ENCODE results near the gene STAG3. TPM values are rescaled to one million over a fixed set of nuclear protein-coding genes. Genes with fewer than 3 reads are reported as not detected.

The STAG3 gene
- total RNA-seq, 4 donors from 2014 or later: 0.65 to 3.6 (median 1.9) TPM

DNA sequence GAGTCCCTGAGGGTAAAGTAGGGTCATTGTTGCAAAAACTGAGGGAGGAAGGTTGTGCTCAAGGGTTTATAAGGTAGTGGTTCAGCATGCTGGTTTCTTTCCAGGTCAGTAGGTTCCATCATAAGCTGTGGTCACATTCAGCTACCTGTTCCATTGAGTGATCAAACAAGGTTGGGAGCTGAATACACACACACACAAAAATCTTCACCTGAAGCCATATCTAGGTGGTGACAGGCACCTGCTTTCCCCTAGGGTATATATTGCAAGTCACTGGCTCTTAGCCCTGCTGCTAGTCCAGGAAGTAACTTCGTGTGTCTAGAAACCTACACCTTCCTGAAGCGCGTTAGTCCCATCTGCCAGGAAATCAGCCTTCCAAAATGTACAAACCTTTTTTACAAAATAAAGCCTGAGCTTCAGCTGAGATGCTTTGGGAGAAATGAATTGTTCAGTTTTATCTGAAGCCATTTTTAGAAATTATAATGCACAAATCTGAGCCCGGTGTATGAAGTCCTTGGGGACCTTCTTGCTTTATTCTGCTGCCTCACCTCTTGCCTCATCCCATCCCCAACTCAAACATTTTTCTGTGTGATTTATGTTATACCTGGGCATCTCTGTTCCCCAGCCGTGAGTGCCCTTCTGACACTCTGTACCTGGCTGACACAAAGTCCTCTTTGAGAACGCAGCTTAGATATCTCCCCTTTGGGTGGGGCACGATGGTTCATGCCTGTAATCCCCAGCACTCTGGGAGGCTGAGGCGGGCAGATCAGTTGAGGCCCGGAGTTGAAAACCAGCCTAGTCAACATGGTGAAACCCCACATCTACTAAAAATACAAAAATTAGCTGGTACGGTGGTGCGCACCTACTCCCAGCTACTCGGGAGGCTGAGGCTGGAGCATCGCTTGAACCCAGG is 39.6 kb upstream of the STAG3 start:
- TF ChIP-seq, protein P1, sequence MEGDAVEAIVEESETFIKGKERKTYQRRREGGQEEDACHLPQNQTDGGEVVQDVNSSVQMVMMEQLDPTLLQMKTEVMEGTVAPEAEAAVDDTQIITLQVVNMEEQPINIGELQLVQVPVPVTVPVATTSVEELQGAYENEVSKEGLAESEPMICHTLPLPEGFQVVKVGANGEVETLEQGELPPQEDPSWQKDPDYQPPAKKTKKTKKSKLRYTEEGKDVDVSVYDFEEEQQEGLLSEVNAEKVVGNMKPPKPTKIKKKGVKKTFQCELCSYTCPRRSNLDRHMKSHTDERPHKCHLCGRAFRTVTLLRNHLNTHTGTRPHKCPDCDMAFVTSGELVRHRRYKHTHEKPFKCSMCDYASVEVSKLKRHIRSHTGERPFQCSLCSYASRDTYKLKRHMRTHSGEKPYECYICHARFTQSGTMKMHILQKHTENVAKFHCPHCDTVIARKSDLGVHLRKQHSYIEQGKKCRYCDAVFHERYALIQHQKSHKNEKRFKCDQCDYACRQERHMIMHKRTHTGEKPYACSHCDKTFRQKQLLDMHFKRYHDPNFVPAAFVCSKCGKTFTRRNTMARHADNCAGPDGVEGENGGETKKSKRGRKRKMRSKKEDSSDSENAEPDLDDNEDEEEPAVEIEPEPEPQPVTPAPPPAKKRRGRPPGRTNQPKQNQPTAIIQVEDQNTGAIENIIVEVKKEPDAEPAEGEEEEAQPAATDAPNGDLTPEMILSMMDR (IDR thresholded peaks at IDR 0.05; ENCODE audit: low read depth): no peak

- TF ChIP-seq, protein P1 (IDR thresholded peaks at IDR 0.05; ENCODE audit: low read depth): no peak
These were observed 36.2 kb upstream of the STAG3 start for GRCh38 chr7:100141555-100141949.

DNA sequence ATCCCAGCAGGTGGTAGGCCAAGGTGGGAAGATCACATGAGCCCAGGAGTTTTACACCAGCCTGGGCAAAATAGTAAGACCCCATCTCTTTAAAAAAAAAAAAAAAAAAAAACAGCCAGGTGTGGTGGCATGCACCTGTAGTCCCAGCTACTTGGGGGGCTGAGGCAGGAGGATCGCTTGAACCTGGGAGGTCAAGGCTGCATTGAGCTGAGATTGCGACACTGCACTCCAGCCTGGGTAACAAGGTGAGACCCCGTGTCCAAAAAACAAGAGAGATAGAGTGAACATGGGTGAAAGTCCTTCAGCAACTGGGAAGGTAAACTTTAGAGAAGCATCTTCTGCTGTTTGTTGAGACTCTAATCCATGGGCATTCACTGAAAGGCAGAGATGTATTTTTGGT is 35.3 kb upstream of the STAG3 start:
- TF ChIP-seq, protein P1 (IDR thresholded peaks at IDR 0.05; ENCODE audit: low read depth): no peak

DNA sequence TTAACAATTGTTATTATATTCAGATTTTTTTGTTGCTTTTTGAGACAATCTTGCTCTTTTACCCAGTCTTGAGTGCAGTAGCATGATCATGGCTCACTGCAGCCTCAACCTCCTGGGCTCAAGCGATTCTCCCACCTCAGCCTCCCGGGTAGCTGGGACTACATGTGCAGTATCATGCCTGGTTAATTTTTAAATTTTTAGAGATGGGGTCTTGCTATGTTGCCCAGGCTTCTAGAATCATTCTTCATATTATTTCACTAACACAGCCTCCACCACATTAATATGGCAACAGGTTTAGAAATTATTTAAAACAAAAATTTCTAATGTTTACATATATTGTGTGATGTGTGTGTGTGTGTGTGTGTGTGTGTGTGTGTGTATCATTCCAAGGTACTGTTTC is 30.4 kb upstream of the STAG3 start:
- TF ChIP-seq, protein P1 (IDR thresholded peaks at IDR 0.05; ENCODE audit: low read depth): no peak

- TF ChIP-seq, protein P1 (IDR thresholded peaks at IDR 0.05; ENCODE audit: low read depth): no peak
These were observed 29.5 kb upstream of the STAG3 start for GRCh38 chr7:100148225-100148558.

DNA sequence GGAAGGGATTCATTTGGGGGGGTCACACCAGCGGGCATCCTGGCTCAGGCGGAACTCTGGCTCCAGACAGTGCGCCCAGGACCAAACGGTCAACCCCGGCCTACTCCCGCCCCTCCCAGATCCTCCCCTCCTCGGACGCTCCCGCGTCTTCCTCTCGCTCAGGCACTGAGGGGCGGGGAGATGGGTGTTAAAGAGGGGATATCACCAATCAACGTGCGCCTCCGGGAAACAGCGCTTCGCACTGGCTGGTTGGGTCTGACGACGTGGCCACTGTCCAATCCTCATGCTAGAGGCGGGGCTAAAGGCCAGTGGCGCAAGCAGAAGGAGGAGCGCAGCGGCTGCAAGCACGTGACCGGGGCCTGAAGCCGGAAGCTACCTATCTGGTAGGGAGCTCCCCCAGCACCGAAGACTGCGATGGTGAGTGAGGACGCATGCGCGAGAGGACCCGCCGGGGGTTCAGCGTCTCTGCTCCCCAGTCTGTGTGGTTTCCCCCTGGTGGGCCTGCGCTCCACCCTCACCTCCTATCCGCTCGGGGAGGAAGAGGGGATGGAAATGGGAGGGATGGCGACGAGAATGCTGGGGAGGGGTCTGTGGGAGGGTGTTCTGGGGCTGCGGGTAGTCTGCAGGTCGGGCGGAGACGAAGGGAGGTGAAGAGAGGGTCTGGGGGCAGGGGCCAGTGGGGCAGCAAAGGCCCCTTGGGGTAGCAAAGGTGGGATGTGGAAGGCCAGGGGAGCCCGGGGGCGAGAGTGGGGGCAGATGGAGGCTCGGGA is 29.0 kb upstream of the STAG3 start, which contains the start of gene LAMTOR4:
Gene LAMTOR4 (plus strand): TSS at position 360 of the 770 bp plus-strand sequence. CDS start 55 bp downstream, at position 415.
- TF ChIP-seq, protein P1 (IDR thresholded peaks at IDR 0.05; ENCODE audit: low read depth): no peak

DNA sequence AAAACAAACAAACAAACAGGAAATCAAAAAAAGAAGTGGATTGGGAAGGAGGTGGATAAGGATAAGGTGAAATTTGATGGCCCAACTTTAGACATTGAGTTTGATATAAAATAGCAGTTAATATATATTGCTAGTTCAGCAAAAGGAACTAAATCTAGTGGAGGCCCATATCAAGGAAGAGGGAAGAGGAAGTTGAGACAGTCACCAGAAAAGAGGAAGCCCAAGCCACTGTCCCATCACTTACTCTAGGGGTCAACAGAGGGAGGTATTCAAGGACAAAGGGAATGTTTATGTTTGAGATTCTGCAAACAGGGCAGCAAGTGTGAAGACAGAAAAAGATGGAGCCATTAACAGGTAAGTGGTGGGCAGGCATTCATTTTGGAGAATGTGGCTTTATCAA is 25.3 kb upstream of the STAG3 start:
- TF ChIP-seq, protein P1 (IDR thresholded peaks at IDR 0.05; ENCODE audit: low read depth): no peak
